ENCODE results near the gene SLC25A22.

The SLC25A22 gene

DNA sequence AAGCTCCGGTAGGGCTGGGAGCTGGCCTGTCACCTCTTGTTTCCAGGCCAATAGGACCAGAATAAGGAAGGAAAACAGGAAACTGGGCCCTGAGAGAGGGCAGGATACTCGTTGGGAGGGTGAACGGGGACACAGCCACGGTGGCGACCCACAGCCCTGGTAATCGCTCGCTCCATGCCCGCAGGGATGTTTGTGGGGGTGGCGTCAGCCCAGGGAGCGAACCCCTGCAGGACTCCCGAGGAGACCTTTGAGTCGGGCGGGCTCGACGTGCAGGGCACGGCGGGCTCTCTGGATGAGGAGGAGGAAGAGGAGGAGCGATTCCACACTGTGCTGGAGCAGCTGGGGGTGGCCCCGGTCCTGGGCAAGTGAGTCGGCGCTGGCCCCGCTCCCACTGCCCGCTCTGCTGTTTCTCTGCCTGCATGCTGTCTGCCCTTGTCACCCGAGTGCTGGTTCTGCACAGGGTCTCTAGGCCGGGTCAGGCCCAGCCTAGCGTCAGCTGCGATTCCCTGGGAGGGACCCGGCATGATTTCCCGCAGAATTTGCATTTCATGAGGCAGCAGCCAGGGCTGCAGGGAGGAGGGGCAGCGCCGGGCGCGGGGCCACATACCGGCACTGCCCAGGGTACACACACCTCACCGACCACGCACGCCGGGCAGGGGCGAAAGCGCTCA lies 31.2 kb upstream of the SLC25A22 start:
- no peak for TF ChIP-seq ZFX (IDR thresholded peaks at IDR 0.05)
- TF ChIP-seq, protein P1, sequence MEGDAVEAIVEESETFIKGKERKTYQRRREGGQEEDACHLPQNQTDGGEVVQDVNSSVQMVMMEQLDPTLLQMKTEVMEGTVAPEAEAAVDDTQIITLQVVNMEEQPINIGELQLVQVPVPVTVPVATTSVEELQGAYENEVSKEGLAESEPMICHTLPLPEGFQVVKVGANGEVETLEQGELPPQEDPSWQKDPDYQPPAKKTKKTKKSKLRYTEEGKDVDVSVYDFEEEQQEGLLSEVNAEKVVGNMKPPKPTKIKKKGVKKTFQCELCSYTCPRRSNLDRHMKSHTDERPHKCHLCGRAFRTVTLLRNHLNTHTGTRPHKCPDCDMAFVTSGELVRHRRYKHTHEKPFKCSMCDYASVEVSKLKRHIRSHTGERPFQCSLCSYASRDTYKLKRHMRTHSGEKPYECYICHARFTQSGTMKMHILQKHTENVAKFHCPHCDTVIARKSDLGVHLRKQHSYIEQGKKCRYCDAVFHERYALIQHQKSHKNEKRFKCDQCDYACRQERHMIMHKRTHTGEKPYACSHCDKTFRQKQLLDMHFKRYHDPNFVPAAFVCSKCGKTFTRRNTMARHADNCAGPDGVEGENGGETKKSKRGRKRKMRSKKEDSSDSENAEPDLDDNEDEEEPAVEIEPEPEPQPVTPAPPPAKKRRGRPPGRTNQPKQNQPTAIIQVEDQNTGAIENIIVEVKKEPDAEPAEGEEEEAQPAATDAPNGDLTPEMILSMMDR (conservative IDR thresholded peaks at IDR 0.05), result no peak
- H3K27ac ChIP-seq, result peak overlapping the region; percentile 98

DNA sequence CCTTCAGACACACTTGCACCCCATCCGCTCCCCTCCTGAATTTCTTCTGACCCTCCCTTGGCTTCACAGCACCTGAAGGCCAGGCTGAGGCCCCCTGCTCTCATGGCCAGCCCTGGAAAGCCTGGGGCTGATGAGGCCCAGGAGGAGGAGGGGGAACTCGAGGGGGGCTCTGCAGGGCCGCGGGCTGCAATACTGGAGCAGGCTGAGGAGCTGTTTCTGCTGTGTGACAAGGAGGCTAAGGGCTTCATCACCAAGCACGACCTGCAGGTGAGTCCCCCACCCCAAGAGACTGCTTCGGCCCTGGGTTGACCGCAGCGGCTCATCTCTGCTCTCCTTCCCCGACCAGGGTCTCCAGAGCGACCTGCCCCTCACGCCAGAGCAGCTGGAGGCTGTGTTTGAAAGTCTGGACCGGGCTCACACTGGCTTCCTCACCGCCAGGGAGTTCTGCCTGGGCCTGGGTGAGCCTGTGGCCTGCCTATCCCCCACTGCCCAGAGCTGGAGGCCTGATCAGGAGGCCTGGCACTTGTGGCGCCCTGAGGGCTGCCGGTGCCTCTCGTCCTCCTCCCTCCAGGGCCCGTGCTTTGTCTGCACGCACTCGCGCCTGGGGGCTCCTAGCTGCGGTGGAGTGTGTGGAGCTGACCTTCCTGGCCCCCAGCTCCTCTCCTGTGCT lies 30.6 kb upstream of the SLC25A22 start:
- H3K27ac ChIP-seq, result peak overlapping the region; percentile 98
- TF ChIP-seq ZFX (IDR thresholded peaks at IDR 0.05), result no peak
- TF ChIP-seq, protein P1 (conservative IDR thresholded peaks at IDR 0.05), result no peak

DNA sequence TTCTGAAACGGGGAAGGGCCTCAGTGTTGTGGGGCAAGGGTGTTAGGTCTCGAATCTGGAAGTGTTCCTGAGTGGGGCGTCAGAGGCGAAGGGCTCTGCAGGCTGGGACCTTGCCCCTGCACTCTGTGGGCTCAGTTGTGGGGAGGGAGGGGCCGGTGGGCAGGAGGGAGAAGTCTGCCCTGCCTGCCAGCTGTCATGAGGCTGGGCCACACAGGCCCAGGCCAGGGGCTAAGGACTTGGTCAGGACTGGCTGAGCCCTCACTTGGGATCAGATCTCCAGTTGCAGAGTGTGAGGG lies 29.8 kb upstream of the SLC25A22 start, which contains the start of gene CRACR2B:
Gene CRACR2B, plus strand, starts transcription at position 23 of the 296 bp plus-strand sequence. CDS start 689 bp downstream, outside the sequence.
- peak within 1 kb of the TSS; percentile 98 for H3K27ac ChIP-seq
- no peak for TF ChIP-seq ZFX (IDR thresholded peaks at IDR 0.05)
- TF ChIP-seq, protein P1 (conservative IDR thresholded peaks at IDR 0.05), result no peak

DNA sequence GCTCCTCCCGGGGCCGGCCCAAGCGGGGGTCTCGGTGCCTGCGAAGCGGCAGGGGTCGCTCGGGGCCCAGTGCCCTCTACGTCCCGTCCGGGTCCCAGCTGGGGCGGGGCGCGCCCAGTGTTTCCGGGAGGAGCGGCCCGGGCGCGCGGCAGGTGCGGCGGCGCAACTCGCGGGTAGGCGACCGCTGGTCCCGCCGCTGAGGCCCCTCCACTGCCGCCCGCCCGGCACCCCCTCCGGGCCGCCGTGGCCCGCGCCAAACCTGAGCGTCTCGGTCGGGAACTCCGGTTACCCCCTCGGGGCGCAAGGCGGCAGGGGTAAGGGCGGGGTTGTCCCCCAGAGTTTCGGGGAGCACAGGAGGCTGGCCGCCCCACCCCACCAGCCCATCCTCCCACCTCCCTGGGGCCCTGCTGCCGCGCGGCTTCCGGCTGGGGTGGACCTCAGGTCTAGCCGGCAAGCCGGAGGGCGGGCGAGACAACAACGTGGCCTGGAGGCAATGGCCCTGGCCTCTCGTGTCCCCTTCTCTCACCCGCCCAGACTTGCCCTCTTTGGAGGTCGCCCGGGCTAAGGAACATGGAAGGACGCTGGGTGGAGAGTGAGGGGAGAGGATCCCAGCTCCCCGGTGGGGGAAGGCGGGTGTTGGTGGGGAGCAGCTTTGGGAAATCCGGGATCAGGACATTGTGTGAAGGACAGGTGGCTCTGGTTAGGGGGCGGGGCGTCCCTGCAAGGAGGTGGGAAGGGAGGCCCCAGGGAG lies 29.2 kb upstream of the SLC25A22 start:
- peak overlapping the region; percentile 98 for H3K27ac ChIP-seq
- TF ChIP-seq, protein P1 (conservative IDR thresholded peaks at IDR 0.05), result no peak
- TF ChIP-seq ZFX (IDR thresholded peaks at IDR 0.05), result peak; percentile 51

DNA sequence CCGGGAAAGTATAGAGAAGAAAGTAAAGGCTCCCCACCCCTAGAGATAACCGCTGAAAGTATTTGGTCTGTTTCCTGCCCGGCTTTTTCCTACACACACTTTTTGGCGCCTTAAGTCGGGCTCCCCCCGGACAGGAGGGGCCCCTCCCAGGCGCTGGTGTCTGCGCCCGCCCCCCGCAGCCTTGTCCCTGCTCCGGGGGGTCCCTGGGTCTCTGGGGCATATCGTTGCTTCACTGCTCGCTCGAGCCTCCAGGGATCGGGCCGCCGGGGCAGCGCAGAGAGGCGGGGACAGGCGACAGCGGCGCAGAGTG lies 28.7 kb upstream of the SLC25A22 start:
- H3K27ac ChIP-seq, result peak overlapping the region; percentile 98
- TF ChIP-seq ZFX (IDR thresholded peaks at IDR 0.05), result no peak
- TF ChIP-seq, protein P1 (conservative IDR thresholded peaks at IDR 0.05), result no peak

DNA sequence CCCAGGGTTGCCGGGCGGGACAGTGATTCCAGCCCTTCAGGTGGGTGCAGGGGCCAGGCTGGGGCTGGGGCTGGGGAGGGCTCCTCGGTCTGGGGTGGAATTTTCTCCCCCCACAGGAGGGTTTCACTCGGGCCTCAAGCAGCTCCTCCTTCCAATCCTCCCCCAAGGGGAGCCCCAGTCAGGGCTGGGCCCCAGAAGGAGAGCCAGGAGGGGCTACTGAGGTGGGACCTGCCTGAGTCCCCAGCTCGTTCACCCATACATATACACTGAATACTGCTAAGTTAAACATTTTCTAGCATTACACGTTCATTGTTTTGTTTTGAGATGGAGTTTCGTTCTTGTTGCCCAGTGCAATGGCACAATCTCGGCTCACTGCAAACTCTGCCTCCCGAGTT lies 28.1 kb upstream of the SLC25A22 start:
- TF ChIP-seq ZFX (IDR thresholded peaks at IDR 0.05), result no peak
- TF ChIP-seq, protein P1 (conservative IDR thresholded peaks at IDR 0.05), result no peak
- H3K27ac ChIP-seq, result peak overlapping the region; percentile 98

Data from C4-2B (cell line).